ENCODE data around the gene ASXL1. TPM values are rescaled to one million over a fixed set of nuclear protein-coding genes. Genes with fewer than 3 reads are reported as not detected.
A peak's percentile ranks its signal among the peaks of the same experiment; 100 is the strongest.

ASXL1 gene
- polyA plus RNA-seq, 4 donors = 16.8 to 66.8 (median 20.6) TPM

DNA sequence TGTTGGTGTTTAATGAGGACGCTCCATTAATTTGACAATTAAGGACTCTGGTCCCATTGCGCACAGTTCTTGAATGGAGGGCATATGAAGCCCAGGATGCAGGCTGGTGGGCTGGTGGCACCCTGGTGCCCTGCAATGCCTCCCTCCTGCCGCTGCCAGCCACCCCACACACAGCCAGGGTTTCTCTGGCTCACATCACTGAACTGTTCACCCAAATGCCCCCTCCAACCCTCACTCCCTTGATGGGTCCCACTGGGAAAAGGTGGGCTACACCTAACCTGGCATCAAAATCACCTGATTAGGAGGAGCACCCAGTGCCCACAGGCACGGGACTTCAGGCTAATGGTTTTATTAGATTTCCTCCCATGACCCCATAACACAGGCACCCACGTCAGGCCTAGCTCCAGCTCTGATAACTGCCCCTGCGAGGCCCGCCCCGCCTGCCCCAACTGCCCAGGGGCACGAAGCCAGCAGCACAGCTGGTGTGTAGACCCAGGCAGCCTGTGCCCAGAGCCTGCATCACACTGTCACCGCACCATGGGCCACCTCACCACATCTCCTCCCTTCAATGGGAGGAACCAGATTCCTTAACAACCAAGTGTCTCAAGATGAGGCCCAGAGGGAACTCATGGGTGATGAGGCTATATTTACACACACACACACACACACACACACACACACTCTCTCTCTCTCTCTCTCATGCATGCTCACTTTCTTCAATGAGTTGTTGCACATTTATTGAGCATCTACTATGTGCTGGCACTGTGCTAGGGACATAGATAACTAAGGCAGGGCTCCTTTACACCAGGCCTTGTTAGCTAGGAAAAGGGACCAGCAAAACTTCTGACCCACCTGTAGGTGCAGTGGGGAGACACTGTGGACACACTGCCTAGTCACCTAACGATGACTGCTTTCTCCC, 119.7 kb downstream of the ASXL1 start:
- Histone ChIP-seq H3K36me3 (ENCODE audit: control insufficient read depth in 3 of 3, insufficient read depth in 2 of 3, low read depth in 1 of 3, low read length in 3 of 3) (peaks cover 0 to 75% (median 0%) of the 10 kb centered on the region in 3 donors), H3K27ac (ENCODE audit: low read depth in 1 of 3, low read length in 2 of 3) (peak overlapping the region; percentile 87 to 95 (median 88)), H3K9me3 (ENCODE audit: control insufficient read depth in 2 of 2, insufficient read depth in 1 of 2, low read depth in 1 of 2, low read length in 1 of 2) (no peaks in the 10 kb centered on the region), H3K27me3 (ENCODE audit: control insufficient read depth in 3 of 3, insufficient read depth in 3 of 3, low read length in 3 of 3) (no peaks in the 10 kb centered on the region), H3K4me1 (ENCODE audit: control insufficient read depth in 3 of 3, insufficient read depth in 2 of 3, low read depth in 1 of 3, low read length in 2 of 3) (peaks cover 13 to 86% (median 33%) of the 10 kb centered on the region in 3 donors), H3K4me3 (ENCODE audit: low read depth in 1 of 3, low read length in 3 of 3) (no peak overlapping the region)
- 41 to 66% (median 41%) methylated on average over 11 of the region's 11 CpGs for WGBS, 3 donors
- peak; percentile 55 to 58 for DNase-seq
- no peak for FAIRE-seq

GRCh38 chr20:32478576-32478975, 120.4 kb downstream of the ASXL1 start:
- peak overlapping the region; percentile 57 to 87 (median 72) for H3K27ac ChIP-seq (ENCODE audit: low read depth in 1 of 3, low read length in 2 of 3)
- no peak for FAIRE-seq
- H3K36me3 ChIP-seq (ENCODE audit: control insufficient read depth in 3 of 3, insufficient read depth in 2 of 3, low read depth in 1 of 3, low read length in 3 of 3) = peaks cover 0 to 68% (median 0%) of the 10 kb centered on the region in 3 donors
- no peak overlapping the region for H3K4me3 ChIP-seq (ENCODE audit: low read depth in 1 of 3, low read length in 3 of 3)
- 54 to 75% (median 58%) methylated on average over 7 of the region's 7 CpGs for WGBS, 3 donors
- no peaks in the 10 kb centered on the region for H3K27me3 ChIP-seq (ENCODE audit: control insufficient read depth in 3 of 3, insufficient read depth in 3 of 3, low read length in 3 of 3)
- H3K9me3 ChIP-seq (ENCODE audit: control insufficient read depth in 2 of 2, insufficient read depth in 1 of 2, low read depth in 1 of 2, low read length in 1 of 2) = no peaks in the 10 kb centered on the region
- peaks cover 13 to 79% (median 33%) of the 10 kb centered on the region in 3 donors for H3K4me1 ChIP-seq (ENCODE audit: control insufficient read depth in 3 of 3, insufficient read depth in 2 of 3, low read depth in 1 of 3, low read length in 2 of 3)
- DNase-seq = no peak

GRCh38 chr20:32479012-32479411, 120.9 kb downstream of the ASXL1 start:
- Histone ChIP-seq H3K36me3 (ENCODE audit: control insufficient read depth in 3 of 3, insufficient read depth in 2 of 3, low read depth in 1 of 3, low read length in 3 of 3) (peaks cover 0 to 64% (median 0%) of the 10 kb centered on the region in 3 donors), H3K27me3 (ENCODE audit: control insufficient read depth in 3 of 3, insufficient read depth in 3 of 3, low read length in 3 of 3) (no peaks in the 10 kb centered on the region), H3K9me3 (ENCODE audit: control insufficient read depth in 2 of 2, insufficient read depth in 1 of 2, low read depth in 1 of 2, low read length in 1 of 2) (no peaks in the 10 kb centered on the region), H3K4me1 (ENCODE audit: control insufficient read depth in 3 of 3, insufficient read depth in 2 of 3, low read depth in 1 of 3, low read length in 2 of 3) (peaks cover 13 to 75% (median 33%) of the 10 kb centered on the region in 3 donors), H3K27ac (ENCODE audit: low read depth in 1 of 3, low read length in 2 of 3) (peak overlapping the region; percentile 57 to 87 (median 72)), H3K4me3 (ENCODE audit: low read depth in 1 of 3, low read length in 3 of 3) (no peak overlapping the region)
- WGBS, 3 donors = 57 to 79% (median 61%) methylated on average over 5 of the region's 5 CpGs
- DNase-seq (peak; percentile 32 to 35), FAIRE-seq (no peak)

- H3K4me1 ChIP-seq (ENCODE audit: control insufficient read depth in 3 of 3, insufficient read depth in 2 of 3, low read depth in 1 of 3, low read length in 2 of 3) = peaks cover 13 to 70% (median 33%) of the 10 kb centered on the region in 3 donors
- no peaks in the 10 kb centered on the region for H3K27me3 ChIP-seq (ENCODE audit: control insufficient read depth in 3 of 3, insufficient read depth in 3 of 3, low read length in 3 of 3)
- peaks cover 0 to 57% (median 0%) of the 10 kb centered on the region in 3 donors for H3K36me3 ChIP-seq (ENCODE audit: control insufficient read depth in 3 of 3, insufficient read depth in 2 of 3, low read depth in 1 of 3, low read length in 3 of 3)
- DNase-seq = peak; percentile 86 to 91
- WGBS, 3 donors = 9 to 40% (median 29%) methylated on average over 2 of the region's 2 CpGs
- H3K27ac ChIP-seq (ENCODE audit: low read depth in 1 of 3, low read length in 2 of 3) = peak overlapping the region; percentile 72 to 87 (median 83)
- no peak for FAIRE-seq
- no peaks in the 10 kb centered on the region for H3K9me3 ChIP-seq (ENCODE audit: control insufficient read depth in 2 of 2, insufficient read depth in 1 of 2, low read depth in 1 of 2, low read length in 1 of 2)
- peak overlapping the region in 1 of 3 donors; percentile 77 for H3K4me3 ChIP-seq (ENCODE audit: low read depth in 1 of 3, low read length in 3 of 3)
These were observed 121.6 kb downstream of the ASXL1 start for GRCh38 chr20:32479697-32480171.

GRCh38 chr20:32480371-32481241, 122.5 kb downstream of the ASXL1 start:
- no peak for FAIRE-seq
- Histone ChIP-seq H3K4me3 (ENCODE audit: low read depth in 1 of 3, low read length in 3 of 3) (peak overlapping the region in 2 of 3 donors; percentile 77 to 90), H3K27ac (ENCODE audit: low read depth in 1 of 3, low read length in 2 of 3) (peak overlapping the region; percentile 72 to 87 (median 83)), H3K36me3 (ENCODE audit: control insufficient read depth in 3 of 3, insufficient read depth in 2 of 3, low read depth in 1 of 3, low read length in 3 of 3) (peaks cover 0 to 53% (median 0%) of the 10 kb centered on the region in 3 donors), H3K27me3 (ENCODE audit: control insufficient read depth in 3 of 3, insufficient read depth in 3 of 3, low read length in 3 of 3) (no peaks in the 10 kb centered on the region), H3K4me1 (ENCODE audit: control insufficient read depth in 3 of 3, insufficient read depth in 2 of 3, low read depth in 1 of 3, low read length in 2 of 3) (peaks cover 13 to 67% (median 33%) of the 10 kb centered on the region in 3 donors), H3K9me3 (ENCODE audit: control insufficient read depth in 2 of 2, insufficient read depth in 1 of 2, low read depth in 1 of 2, low read length in 1 of 2) (no peaks in the 10 kb centered on the region)
- WGBS, 3 donors = 42 to 63% (median 52%) methylated on average over 12 of the region's 12 CpGs
- DNase-seq = peak in 1 of 2 donors; percentile 41

GRCh38 chr20:32481311-32482142, 123.4 kb downstream of the ASXL1 start:
- Histone ChIP-seq H3K9me3 (ENCODE audit: control insufficient read depth in 2 of 2, insufficient read depth in 1 of 2, low read depth in 1 of 2, low read length in 1 of 2) (no peaks in the 10 kb centered on the region), H3K36me3 (ENCODE audit: control insufficient read depth in 3 of 3, insufficient read depth in 2 of 3, low read depth in 1 of 3, low read length in 3 of 3) (peaks cover 0 to 48% (median 0%) of the 10 kb centered on the region in 3 donors), H3K27ac (ENCODE audit: low read depth in 1 of 3, low read length in 2 of 3) (peak overlapping the region; percentile 81 to 87 (median 83)), H3K4me1 (ENCODE audit: control insufficient read depth in 3 of 3, insufficient read depth in 2 of 3, low read depth in 1 of 3, low read length in 2 of 3) (peaks cover 16 to 66% (median 31%) of the 10 kb centered on the region in 3 donors), H3K4me3 (ENCODE audit: low read depth in 1 of 3, low read length in 3 of 3) (peak overlapping the region in 2 of 3 donors; percentile 77 to 90), H3K27me3 (ENCODE audit: control insufficient read depth in 3 of 3, insufficient read depth in 3 of 3, low read length in 3 of 3) (no peaks in the 10 kb centered on the region)
- WGBS, 3 donors = 14 to 35% (median 34%) methylated on average over 12 to 13 of the region's 13 CpGs
- peak; percentile 44 to 46 for DNase-seq
- no peak for FAIRE-seq

DNA sequence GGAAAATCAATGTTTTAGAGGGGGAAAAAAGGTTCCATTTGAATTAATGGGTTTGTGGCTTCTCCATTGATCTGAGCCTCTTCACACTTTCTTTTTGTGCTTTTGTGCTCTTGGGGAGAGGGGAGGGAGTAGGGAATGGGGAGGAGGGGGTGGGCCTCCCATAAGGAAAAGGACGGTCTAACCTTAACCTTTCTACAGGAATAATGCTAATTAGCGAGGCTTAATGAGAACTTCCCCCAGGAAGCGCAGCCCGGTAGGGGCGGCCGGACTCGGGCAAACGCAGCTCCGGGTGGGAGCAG, 124.0 kb downstream of the ASXL1 start:
- Histone ChIP-seq H3K27me3 (ENCODE audit: control insufficient read depth in 3 of 3, insufficient read depth in 3 of 3, low read length in 3 of 3) (no peaks in the 10 kb centered on the region), H3K4me1 (ENCODE audit: control insufficient read depth in 3 of 3, insufficient read depth in 2 of 3, low read depth in 1 of 3, low read length in 2 of 3) (peaks cover 12 to 63% (median 26%) of the 10 kb centered on the region in 3 donors), H3K9me3 (ENCODE audit: control insufficient read depth in 2 of 2, insufficient read depth in 1 of 2, low read depth in 1 of 2, low read length in 1 of 2) (no peaks in the 10 kb centered on the region), H3K27ac (ENCODE audit: low read depth in 1 of 3, low read length in 2 of 3) (peak overlapping the region; percentile 81 to 87 (median 81)), H3K4me3 (ENCODE audit: low read depth in 1 of 3, low read length in 3 of 3) (peak overlapping the region; percentile 66 to 90 (median 77)), H3K36me3 (ENCODE audit: control insufficient read depth in 3 of 3, insufficient read depth in 2 of 3, low read depth in 1 of 3, low read length in 3 of 3) (peaks cover 0 to 43% (median 0%) of the 10 kb centered on the region in 3 donors)
- DNase-seq = no peak
- WGBS, 3 donors = 8 to 42% (median 15%) methylated on average over 9 of the region's 9 CpGs
- FAIRE-seq = no peak
